HG03060 (cell line): Measurements from ENCODE around the gene PARP8.
"Not testable (repeated sequence)": the region's sequence is repeated elsewhere in the genome, so short reads cannot be mapped to it uniquely, and the experiment has no call there.

Source experiments
- ATAC-seq: cut with Tn5 transposase; IDR thresholded peaks from one replicate; pipeline ENCODE4 v1.9.1; 2021; ENCODE audit warnings: low read depth, moderate number of reproducible peaks; ENCODE audit not compliant: unreplicated experiment

Gene PARP8, protein sequence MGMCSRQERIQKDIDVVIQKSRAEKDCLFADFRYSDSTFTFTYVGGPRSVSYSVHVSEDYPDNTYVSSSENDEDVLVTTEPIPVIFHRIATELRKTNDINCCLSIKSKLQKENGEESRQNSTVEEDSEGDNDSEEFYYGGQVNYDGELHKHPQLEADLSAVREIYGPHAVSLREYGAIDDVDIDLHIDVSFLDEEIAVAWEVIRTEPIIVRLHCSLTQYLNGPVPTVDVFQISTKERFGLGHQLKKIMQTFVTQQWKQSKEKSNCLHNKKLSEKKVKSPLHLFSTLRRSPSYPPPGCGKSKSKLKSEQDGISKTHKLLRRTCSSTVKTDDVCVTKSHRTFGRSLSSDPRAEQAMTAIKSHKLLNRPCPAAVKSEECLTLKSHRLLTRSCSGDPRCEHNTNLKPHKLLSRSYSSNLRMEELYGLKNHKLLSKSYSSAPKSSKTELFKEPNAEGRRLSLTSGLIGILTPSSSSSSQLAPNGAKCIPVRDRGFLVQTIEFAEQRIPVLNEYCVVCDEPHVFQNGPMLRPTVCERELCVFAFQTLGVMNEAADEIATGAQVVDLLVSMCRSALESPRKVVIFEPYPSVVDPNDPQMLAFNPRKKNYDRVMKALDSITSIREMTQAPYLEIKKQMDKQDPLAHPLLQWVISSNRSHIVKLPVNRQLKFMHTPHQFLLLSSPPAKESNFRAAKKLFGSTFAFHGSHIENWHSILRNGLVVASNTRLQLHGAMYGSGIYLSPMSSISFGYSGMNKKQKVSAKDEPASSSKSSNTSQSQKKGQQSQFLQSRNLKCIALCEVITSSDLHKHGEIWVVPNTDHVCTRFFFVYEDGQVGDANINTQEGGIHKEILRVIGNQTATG

DNA sequence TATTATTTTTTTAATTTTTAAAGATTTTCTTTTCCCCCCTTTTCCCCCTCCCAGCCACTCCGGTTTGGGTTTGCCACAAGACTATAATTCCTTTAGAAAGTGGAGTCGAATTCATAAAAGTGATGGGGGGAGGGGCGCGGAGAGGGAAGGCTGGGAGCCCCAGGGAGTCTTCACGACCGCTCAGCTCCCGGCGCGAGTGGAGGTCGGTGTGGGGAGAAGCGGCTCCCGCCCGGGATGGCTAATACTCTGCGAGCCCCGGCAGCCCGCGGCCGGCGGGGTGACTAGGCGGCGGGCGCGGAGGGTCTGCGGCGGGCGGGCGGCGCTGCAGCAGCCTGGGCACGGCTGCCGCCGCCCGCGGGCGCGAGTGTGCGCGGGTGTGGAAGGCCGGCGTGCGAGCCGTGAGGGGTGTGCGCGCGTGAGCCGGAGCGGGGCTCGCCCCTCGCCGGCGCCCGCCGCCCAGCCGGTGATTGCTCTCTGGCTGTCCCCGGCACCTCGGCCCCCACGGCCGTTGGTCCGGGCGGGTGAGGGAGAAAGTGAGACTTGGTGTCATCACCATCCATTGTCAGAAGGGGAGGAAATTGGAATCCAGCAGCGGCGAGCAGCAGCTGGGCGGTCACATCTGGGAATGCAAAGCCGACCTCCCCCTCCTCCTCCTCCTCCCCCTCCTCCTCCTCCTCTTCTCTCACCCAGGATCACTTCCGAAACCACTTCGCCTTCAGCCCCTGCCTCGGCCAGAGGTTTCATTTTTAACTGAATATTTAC lies at the start of gene PARP8:
TSS of gene PARP8 (plus strand) at position 377 of the 762 bp plus-strand sequence. CDS start 459 bp downstream, outside the sequence.
- ATAC-seq = no peak

DNA sequence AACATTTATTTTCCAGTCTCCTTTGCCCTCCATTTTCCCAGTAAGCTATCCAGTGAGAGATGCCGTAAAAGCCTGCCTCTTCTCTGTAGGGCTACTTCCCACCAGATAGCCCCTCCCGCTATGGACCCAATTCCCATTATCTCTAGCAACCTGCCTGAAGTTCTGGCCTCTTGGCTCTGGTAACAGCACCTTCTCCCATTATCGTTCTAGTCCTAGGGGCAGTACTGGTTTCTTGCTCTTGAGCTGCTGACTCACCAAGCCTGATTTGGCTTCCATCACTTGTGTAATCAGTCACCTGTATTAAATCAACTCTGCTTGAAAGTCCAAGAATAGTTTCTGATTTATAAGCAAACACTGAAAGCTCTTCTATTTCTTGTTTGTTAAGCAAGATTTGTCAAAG lies 42.8 kb upstream of the PARP8 start:
- ATAC-seq = no peak

DNA sequence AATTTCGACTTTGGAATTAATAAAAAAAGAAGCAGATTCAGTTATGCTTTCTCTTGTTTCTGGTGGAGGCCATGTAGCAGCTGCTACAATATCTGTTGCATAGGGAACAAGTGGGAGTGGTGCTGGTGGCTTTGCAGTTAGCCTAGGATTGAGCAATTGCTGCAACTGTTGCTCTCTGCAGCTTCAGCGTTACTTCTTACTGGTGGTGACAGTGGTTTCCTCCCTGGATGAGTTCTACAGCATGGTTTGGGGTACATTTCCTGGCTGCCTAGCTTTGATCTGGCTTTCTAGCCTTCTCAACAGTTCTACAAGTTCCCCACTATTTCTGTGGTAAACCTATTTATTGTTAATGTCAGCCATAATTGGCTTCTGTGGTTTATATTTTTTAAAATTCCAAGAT lies 31.6 kb upstream of the PARP8 start:
- ATAC-seq = not testable (repeated sequence)

DNA sequence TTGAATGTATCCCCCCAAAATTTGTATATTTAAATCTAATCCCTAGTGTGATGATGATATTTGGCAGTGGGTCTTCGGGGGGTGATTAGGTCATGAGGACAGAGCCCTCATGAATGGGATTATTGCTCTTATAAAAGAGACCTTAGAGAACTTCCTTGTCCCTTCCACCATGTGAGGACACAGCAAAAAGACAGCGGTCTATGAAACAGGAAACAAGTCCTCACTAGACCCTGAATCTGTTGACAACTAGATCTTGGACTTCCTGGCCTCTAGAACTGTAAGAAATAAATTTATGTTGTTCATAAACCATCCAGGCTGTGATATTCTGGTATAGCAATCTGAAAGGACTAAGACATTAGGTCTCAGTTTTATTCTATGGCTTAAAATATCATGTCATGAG lies 28.9 kb upstream of the PARP8 start:
- not testable (repeated sequence) for ATAC-seq

DNA sequence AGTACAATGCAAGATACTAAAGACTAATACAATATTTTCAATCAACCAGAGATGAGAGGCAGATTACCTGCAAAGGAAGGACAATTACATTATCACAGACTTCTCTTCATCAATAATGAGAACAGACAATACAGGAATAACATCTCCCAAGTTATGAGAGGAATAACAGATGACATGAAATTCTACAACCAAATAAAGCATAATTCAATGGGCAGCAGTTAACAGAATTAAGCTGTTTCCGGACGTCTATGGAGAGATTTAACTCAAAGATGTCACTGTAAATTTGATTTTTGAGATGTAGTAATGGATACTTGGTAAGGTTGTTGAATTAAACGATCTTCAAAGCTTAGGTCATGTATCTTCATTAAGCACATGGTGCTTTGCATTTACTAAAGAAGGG lies 19.8 kb upstream of the PARP8 start:
- ATAC-seq = no peak

DNA sequence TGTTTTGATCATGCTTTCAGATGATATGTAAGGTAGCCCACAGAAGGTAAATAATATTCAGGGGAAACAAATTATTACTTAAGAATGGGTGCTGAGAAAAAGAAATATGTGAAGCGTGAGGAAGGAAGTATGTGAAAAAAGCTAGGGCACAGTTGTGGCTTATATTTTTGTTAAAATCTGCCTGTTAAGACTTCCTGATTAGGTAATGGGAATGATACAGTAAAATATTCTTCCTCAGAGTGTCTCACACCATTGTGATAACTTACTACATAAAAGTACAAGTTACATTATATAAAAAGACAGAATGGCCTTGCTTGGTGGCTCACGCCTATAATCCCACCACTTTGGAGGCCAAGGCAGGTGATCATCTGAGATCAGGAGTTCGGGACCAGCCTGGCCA lies 18.7 kb upstream of the PARP8 start:
- ATAC-seq = no peak

DNA sequence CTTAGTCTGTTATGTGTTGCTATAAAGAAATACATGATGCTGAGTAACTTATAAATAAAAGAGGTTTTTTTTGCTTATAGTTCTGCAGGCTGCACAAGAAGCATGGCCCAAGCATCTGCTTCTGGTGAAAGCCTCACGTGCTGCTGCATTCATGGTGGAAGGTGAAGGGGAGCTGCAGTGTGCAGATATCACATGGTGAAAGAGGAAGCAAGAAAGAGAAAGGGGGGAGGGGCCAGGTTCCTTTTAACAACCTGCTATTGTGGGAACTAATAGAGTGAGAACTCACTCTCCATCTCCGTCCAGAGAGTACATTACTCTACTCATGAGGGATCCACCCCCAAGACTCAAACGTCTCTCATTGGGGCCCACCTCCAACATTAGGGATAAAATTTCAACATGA lies 12.5 kb upstream of the PARP8 start:
- ATAC-seq = peak; percentile 85

DNA sequence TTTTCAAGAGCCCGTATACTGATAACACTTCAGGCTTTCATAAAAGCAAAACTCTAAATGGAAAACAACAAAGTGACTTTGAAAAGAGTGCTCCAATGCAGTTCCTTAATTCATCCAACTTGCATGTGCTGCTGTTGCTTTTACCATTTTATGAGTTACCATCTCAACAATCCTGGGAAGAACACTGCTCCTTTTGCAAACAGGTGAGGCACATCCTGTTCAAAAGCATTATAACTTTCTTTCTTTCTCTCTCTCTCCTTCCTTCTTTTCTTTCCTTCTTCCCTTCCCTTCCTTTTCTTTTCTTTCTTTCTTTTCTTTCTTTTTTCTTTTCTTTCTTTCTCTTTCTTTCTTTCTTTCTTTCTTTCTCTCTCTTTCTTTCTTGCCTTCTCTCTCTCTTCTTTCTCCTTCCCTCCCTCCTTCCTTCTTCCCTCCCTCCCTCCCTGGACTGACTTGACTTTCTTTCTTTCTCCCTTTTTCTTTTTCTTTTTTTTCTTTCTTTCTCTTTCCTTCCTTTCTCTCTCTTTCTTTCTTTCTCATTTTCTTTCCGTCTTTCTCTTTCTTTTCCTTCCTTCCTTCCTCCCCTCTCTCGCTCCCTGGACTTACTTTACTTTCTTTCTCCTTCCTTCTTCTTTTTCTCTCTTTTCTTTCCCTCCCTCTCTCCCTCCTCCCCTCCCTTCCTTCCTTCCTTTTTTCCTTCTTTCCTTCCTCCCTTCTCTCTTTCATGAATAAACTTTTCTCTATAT lies 11.2 kb upstream of the PARP8 start:
- no peak for ATAC-seq

DNA sequence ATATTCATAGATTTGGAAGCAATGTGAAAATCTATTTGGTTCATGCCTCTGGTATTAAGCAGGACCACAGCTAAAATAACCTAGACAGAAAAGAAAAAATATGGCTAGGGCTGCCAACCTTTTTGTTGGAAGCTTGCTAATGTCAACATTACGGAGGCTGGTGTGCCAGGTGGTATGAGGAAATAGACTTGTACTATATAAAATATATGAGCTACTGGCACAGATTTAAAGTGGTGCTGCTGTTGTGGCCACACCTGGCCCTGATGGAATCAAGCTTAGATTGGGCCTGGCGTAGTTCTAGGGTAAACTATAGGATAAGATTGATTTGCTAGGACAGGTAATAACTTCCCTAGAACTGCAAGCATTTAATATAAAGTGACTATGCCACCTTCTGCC lies 10.6 kb upstream of the PARP8 start:
- no peak for ATAC-seq

DNA sequence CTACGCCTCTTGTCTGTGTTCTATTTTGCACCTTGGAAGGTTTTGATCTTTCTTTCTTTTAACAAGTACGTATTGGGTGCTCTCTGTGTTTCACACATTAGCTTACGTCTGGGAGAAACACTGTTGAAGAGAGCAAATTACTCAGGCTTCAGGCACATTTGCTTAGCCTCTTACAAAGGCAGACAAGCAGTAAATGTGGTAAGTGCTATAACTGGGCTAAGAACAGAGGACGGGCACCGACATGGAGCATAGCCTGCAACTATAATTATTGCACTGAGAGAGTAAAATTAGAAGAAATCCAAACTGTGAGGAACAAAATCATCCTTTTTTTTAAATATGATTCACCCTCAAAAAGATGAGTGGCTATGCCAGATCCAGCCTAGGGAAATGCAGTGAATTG lies 9.4 kb upstream of the PARP8 start:
- ATAC-seq = no peak

DNA sequence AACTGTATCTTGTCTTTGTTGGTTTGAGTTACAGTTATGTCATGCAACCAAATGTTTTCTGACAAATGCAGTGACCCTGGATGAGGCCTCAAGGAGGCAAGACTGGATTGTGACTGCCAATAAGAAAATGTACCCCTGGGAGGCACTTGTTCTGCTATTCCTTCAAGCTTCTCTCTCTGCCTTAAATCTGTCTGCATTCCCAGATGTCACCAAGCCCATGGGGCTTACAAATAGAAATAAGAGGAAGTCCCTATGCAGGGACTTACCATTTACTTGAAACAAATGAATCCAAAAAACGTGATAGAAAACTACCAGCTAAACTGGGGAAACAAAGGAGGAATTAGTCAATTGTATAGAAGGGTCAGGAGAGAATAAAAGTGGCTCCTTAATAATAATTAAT lies 8.2 kb upstream of the PARP8 start:
- ATAC-seq = no peak

DNA sequence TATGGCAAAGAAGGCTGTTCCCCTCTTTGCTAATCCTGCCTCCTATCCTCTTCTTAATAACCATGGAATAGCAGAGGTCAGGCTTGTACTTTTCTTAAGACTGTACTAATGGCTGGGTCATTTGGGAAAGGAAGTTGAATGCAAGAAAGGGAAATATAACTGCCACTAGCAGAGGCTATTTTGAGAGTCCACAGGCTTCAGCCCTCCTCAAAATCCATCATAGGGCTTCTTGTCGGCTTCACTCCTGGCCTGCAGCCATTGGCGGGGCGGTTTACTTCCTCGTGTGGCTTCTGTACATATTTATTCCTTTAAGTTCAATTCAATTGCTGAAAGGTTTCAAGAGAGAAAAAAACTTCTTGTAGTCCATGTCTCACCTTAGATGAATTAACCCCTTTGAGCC lies 2.8 kb upstream of the PARP8 start:
- ATAC-seq = no peak

DNA sequence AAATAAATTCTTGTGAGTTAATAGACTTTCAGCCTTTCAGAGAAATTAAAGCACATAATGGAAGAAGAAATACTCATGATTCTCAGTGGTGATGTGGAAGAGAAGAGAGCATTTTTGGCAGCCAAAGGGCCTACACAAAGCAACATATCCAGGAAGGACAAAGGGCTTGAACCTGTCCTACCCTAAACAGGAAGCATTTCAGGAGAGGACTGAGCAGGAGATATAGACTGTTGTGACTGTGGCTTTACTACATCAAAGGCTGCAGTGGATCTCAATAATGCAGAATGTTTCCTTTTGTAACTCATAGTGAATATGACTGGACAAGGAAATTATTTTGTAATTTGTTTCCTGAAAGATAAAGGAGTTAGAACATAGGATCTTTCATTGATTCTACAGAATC lies 1.3 kb upstream of the PARP8 start:
- ATAC-seq = no peak

DNA sequence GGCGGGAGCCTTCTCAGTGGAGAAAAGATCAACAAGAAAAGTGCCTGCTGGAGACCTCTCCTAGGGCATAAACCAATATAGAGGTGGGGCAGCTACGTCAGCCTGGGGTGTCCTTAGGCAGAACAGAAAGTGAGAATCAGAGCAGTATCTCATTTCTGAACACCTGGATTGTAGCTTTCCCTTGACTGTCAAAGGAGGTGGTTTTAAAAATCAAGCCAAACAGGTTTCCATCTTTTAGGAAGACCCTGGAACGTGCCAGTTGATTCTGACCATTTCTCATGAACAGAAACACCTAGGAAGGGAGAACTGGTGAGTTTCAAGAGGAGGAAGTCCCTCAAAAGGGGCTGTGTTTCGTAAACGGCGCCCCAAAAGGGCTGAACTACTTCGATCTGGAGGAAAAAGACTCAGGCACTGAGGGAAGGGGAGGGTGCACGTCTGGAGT lies 655 bp upstream of the PARP8 start:
- ATAC-seq = not testable (repeated sequence)

DNA sequence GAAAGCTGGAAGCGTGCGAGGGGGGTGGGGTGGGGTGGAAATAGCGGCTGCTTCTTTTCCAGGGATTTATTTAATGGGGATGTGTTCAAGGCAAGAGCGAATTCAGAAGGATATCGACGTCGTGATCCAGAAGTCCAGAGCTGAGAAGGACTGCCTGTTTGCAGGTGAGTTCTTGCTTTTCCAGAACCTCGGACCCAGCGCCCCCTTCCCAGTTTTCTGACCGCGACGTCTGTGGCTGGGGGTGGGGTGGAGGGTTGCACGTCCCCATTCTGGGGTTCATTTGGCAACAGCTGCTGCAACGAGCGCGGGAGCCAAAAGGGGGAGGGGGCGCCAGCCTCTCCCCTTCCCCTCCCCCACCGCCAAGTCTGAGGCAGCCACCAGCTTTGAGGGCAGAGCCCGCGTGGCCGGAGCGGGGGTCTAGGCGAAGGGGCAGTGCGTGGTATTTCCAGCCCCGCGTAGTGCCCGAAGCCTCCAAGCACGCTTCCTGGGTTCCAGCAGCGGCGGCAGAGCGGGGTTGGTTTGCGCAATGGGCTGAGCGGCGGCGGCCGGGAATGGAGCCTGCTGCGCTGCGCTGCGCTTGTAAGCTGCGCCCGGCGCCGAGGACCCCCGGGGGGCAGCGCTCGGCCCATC lies 701 bp downstream of the PARP8 start:
- peak; percentile 38 for ATAC-seq

DNA sequence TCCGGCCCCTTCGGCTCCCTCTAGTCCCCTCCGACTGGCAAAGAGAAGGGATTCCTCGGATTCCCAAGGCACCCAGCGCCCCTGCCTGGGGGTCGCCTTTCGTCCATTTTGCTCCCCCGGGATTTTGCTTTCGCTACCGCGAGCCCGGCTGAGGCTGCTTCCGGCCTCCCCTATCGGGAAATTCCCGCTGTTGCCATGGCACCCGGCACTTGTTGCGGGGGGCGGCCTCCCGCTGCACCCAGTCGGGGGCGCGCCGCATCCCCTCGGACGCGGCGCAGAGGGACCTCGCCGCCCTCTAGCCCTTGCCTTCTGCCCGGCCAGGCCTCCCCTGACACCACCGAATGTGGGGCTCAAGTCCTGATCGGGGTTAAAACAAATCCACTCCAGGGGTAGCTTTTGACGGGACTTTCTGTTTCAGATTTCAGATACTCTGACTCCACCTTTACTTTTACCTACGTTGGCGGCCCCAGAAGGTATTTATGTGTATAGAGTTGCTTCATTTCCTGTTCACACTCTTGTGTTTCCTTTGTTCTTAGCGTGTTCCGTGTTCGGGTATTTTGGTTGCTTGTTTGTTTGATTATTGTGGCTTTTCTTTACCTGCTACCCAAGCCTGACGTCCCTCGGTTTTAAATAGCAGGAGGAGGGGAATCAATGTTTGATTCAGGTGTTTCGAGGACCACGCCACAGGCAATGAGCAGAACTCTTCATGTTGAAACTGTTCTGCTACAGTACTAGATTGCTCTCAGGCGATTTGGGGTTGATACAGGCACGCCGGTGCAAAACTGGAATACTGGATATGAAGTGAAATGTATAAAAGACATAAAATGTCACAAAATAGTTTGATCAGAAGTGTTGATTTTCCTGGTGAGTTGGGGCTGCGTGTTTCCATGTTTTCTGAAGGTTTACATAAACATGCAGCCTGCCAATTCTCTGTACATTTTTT lies 1.5 kb downstream of the PARP8 start:
- peak; percentile 64 for ATAC-seq

DNA sequence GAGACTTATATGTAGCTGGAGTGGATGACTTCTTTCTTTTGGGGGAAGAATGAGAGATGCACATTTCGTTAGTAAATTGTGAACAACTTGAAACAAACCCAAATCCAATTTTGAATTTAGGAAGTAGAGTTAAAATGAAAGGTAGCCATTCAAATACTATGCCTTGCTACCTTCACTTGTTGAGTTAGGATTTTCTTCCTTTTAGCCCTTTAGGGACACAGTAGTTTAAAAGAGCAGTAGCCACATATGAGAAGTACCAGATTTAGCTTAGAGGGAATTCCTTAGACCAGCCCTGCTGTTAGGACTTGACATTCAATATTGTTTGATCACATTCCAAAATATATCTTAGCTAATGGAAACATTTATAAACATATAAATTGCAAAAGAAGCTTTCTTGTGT lies 2.2 kb downstream of the PARP8 start:
- ATAC-seq = not testable (repeated sequence)

DNA sequence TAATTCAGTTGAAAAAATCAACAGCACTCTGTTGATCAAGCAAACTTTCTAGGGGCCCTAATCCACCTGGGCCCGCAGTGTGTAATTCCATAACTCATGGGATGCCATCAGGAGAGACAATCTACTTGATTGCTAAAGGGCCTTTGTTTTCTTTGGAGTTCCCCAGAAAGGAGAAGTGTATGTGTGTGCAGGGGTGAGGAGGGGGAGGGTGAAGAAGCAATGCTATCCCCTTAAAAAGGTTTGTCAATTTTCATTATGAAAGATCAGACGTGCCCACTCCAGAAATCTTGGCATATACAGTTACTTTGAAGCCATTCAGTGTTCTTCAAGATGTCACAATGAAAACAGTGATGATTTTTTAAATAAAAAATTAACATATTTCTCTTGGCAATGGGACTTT lies 6.2 kb downstream of the PARP8 start:
- no peak for ATAC-seq

DNA sequence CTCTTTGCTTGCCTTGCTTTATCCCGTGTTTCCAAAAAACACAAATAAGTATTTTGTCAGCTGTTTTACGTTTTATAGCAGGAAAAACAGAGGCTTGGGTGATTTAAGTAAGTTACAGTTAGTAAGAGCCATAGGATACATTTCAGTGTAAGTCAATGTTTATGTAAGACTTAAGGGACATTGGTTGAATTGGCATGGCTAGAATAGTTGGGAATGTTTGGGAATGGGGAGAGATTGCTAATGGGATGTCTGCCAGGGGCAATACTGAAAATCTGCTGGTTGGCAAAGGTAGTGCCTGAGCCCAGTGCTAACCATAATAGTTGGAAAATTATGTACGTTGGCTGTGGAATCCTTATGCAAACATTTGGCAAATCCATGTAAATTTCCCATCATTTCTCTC lies 7.0 kb downstream of the PARP8 start:
- not testable (repeated sequence) for ATAC-seq
